GM19452 (cell line): ENCODE results near the gene MAP1B.
A peak's percentile ranks its signal among the peaks of the same experiment; 100 is the strongest.
"Not testable (repeated sequence)": the region's sequence is repeated elsewhere in the genome, so short reads cannot be mapped to it uniquely, and the experiment has no call there.

ENCODE experiments used
- ATAC-seq: cut with Tn5 transposase; IDR thresholded peaks from one replicate; pipeline ENCODE4 v1.9.1; 2021; ENCODE audit not compliant: unreplicated experiment

Gene MAP1B

DNA sequence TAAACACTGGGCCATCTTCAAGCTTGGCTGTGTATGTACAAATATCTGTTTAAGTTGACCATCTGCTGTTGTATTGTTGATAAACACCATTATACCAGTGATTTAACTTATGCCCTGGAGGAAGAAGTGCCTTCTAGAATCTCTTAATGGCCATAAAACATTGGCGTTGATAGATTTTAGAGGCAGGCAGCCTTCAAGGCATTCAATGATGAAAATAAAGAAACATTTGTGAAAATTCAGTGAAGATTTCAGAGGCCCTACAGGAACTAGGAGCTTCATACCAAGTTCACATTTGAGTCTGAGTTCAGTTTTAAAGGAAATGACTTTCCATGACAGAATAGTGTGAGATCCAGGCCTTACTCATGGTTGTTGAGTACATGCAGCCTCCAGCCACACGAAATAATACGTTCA is 52.2 kb downstream of the MAP1B start:
- ATAC-seq = no peak

DNA sequence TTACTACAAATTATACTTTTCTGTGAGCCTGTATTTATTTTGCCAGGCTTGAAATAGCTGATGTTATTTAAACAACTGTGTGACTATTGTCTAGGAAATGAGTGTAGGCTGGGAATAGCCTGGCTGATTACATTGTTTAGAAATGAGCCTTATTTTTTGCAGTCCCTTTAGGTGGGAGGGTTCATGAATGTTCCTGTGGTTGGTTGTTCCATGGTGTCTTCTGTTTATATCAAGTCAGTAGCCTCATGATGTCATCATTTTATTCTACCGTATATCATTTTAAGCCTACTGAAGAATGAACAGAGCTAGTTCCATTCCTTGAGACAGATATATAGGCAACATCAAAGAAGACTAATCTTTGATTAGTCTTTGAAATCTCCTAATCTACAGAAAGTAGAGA is 53.1 kb downstream of the MAP1B start:
- no peak for ATAC-seq

DNA sequence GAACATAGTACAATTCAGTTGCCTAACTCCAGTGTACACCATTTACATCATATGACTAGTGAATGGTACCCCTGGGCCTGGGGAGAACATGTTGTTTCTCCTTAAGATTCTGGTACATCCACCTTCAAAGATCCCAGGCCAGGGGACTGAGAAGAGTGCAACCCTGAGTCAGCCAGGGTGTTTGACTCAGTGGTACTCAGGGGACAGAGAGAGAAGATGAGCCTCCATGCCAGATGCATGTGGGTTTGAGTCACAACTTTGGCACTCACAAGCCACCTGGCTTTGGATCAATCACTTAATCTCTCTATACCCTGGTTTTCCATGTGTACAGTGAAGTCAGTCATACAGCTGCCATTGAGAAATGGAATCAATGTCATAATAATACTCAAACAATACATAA is 53.7 kb downstream of the MAP1B start:
- no peak for ATAC-seq

DNA sequence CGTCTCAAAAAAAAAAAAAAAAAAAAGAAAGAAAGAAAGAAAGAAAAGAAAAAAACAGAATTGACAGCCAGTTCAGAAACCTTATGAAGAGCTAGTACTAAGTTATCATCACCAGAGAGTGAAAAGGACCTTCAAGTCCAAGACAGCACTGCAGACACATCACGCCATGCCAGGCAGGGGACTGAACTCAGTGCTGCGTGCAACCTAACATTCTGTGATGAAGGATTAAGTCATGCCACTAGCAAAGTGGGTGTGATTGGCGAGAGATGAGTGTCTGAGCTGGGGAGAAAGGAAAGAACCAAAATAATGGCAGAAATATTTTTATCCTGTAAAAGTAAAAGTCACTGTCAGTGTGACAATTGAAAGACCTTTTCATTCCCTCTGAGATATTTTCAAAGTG is 54.7 kb downstream of the MAP1B start:
- ATAC-seq = no peak

DNA sequence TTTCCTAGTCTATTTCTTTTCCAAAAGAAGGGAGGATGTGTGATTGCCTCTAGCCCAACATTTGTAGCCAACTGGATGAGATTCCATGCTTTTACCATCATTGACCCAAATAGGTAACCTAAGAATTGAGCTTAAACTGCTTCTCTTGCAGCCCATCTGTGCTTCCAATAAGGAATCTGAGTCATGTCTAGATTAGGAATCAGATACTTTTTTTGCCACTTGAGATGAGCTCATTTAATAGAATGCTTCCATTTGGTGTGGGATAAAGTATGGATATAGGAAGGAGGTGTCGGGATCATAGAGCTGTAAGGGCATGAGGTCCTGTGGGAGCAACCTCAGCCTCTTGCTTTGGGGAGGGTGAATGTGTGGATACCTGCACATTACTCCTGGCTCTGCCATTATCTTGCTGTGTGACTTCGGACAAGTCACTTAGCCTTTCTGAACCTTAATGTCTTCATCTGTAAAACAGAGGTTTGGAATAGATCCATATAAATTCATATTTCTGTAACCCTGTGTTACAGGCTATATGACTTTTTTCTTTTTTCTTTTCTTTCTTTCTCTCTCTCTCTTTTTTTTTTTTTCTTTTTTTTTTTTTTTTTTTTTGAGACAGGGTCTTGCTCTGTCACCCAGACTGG is 56.2 kb downstream of the MAP1B start:
- no peak for ATAC-seq

DNA sequence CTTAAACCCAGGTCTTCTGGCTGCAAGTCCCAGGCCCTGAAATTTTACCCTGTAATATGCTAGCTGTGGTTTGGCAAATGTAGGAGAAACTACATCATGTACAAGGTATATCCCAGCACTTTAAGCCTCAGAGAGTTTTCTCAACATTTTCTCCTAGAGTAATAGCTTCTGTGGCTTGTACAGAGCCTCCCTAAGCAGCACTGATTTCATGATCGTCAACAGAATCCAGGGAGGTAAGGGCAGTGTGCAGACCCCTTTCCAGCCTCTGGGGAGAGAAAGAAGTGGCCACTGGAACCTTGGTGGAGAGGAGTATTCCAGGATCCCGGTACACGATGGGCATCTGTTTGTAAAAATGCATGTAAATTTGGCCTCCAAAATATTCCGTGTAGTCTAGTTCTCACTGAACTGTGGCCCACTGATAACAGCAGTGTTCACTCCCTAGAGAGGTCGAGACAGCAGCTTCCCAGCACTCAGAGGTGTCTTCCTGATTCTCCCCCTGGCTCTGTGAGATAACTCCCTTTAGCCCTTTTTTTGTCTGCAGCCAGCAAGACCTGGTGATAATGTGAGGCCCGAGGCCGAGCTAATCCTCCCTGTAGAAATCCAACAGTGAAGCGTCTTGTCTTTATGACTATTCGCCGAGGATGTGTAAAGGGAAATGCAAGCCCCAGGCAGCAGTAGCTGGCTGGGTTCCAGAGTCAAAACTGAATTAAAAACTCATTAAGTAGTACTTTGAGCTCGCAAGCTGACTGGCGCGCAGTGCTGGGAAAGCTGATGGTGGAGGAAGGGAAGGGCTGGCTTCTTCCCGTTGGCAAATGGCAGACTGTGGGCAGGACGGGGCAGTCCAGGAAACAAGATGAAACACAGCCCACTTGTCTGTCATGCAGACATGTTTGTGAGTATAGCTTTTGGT is 59.0 kb downstream of the MAP1B start:
- ATAC-seq = no peak

DNA sequence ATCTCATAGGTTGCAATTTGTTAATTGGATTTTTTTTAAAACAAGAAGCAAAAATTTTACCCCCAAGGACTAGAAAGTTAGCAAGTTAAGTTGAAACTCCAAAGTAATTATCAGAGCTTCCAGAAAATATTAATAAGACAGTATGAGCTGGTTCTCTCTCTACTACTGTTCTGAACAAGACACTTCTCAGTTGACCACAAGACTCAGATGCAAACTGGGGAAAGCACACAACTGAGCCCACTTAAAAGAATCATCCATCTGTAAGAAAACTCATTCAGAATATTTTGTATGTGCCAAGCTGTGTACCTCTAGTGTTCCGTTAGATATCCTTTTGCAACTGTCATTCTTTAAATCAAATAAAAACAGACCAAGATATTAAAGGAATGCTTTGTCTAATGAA is 60.0 kb downstream of the MAP1B start:
- ATAC-seq = no peak

DNA sequence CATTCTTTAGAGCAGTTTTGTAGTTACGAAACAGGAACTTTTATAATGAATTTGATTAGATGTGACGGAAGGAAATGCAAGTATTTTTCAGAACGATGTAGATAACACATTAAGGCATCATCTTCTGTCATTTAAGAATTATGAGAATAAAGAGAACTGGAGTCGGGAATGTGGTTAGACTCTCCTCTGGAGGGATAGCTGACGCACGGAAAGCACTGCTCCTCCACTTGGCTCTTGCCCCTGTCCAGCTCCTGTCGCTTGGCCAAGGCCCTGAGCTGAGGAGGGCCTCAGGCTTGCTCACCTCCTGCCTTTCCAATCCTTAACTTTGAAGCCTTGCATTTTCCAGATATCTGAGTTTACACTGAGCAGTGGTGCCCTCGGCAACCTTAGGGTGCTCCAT is 60.5 kb downstream of the MAP1B start:
- no peak for ATAC-seq

DNA sequence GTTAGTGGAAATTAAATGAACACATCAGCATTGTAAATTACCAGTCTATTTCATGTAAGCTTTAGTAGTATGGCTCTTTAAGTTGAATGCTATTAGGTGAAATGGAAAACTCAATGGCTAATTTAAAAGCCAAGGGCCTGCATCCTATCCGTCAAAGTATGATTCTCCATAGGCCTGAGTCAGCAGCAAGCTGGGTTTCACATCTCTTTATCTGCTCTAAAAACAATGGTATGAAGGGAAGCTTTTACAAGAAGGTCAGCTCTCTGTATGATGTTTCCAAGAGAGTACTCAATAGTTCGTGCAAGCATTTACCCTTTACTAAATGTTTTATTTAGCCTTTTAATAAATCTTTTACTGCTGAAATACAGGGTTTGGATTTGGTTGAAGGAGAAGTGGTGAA is 62.8 kb downstream of the MAP1B start:
- ATAC-seq = no peak

DNA sequence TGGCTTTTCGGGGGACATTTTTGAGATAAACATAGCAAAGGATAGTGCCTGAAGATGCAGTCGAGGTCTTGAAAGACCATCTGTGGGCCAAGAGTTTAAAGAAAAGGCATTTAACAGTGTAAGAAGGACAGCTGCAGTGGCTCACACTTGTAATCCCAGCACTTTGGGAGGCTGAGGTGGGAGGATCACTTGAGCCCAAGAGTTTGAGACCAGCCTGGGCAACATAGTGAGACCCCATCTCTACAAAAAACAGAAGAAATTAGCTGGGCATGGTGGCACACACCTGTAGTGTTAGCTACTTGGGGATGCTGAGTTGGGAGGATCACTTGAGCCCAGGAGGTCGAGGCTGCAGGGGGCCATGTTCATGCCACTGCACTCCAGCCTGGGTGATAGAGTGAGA is 63.9 kb downstream of the MAP1B start:
- ATAC-seq = not testable (repeated sequence)

DNA sequence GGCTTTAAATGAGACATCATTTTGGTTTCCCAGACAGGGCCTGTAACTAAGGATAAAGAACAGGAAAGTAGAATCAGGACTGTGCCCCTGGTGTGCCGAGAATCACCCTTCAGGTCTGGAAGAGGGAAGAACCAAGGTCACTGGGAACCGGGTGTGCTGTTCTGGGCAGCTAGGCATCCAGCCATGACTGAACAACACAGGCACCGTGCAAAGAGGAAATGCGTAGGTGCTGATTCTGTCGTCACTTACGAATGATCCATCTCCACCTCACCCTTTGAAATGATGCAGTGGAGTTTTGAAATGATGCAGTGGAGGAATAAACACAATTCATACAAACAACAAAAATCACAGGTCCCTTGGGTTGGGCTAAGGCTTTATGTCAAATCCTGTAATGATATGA is 64.4 kb downstream of the MAP1B start:
- no peak for ATAC-seq

DNA sequence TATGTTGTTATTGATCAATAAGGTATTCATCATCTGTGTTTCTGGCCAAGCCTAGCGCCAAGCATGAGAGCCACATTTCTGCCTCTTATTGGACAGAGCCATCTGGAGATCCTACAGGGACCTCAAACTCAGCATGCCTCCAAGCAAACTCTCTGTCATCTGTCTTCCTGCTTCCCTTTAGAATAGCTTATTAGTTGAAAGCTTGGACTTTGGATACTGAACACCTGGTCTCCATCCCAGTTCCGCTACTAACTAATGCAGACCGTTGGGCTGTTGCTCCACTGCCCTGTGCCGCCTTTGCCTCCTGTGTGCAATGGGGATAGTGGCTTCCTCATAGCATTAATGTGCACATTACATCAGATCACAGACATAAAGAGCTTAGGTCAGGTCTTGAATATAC is 65.5 kb downstream of the MAP1B start:
- no peak for ATAC-seq

DNA sequence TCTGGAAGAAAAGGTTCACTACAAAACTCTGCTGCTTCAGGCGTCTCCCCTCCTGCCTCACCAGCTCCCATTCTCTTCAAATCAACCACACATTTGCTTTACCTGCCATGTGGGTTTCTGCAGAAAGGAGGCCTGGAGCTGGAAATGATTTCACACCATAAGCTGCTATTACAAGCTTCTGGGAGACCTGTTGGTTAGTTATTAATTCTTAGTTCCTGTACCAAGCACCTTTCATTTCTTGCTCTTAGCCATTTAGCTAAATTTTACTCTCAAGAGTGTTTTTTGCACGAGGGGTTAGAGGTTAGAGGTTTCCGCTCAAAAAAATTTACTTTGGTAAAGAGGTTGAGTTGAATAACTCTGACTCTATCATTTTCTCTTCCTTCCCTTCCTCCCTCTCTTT is 70.3 kb downstream of the MAP1B start:
- ATAC-seq = peak; percentile 86

DNA sequence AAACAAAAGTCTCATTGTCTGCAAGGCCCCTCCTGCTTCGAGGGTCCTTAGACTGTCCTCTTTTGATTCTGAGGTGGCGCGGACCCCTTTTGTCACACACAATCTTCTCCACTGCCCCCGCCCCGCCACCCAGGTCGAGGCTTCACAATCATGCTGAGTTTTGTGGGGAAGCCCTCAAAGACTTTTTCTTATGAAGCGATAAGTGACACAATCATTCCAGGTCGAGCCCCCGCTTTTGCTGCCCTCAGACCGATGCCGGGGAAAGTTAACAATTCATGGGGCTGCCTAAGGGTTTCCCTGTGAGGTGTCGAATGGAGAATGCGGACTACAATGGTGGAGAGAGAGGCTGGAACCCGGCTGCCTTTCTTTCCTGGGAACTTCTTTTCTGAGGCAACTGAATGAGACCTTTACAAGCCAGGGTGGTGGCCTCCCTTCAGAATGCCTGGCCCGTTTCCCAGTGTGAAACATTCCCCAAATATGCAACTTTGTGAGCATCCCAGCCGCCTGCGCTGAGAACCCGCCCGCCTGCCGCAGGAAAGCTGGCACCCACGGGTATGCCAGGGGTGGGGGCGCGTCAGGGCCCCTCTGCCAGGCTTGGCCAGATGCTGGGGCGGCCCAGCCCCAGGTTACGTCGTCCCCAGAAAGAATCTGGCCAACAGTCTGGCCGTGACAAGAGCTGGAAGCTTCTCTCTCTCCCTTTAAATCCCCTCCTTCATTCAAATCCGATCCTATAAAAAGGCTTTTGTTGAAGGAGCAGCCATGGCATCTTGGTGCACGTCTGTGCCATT is 71.9 kb downstream of the MAP1B start:
- no peak for ATAC-seq

DNA sequence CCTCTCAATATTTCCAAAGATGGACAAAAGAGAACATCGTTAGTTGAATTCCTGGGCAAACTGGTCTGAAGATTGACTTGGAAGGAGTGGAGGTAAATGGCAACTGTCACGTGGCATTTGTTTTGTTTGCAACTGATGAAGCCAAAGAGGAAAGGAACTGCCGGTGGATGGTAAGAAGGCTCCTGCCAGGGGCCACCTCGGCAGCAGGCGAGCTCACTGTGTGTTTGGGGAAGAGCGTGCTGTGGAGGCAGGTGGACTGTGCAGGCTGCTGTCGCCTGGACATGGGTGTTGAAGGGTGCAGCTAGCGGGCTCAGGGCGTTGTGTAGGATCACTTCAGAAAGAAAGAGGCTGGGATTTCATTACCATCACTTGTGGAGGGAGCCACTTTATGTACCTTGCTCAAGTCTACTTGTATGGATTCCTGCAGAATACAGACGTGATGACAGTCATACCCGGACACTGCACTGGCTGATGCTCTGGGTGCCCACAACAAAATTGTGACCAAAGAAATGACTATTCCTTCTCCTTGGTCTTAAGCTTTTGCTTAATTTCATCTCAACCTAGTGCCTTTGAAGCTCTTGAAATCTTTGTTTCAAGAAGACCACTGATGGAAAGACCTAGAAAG is 72.7 kb downstream of the MAP1B start:
- ATAC-seq = no peak

DNA sequence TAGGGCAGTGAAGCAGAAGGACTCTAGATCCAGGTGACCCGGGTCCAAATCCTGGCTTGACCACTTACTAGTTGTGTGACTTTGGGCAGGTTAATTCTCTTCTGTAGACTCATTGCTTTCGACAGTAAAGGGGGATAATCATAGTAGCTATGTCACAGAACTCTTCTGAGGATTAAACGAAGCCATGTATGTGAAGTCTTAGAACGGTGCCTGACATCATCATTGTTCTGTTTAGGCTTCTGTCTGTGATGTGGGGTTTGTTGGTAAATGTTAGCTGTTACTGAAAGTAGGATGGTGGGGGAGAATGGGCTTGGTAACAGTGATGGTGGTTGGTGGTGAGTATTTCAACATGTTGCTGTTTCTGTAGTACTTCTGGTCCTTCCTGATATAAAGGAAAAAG is 73.7 kb downstream of the MAP1B start:
- ATAC-seq = no peak

DNA sequence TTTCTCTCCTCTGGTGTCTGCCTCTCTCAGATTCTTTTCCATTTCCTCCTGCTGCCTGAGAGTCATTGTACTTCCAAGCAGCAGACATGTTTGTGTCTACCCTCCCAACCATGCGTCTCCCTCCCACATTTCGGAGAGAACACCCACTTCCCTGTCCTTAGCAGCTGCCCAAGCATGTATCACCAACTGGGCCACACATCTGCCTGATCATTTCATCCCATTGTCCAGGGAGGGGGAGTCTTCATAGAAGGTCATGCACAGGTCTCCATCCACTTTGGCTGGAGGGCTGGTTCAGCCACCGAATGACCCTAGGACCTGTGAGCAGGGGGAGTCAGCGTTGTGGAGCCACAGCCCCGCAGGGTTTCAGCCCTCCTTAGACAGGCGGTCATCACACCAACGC is 75.4 kb downstream of the MAP1B start:
- no peak for ATAC-seq

DNA sequence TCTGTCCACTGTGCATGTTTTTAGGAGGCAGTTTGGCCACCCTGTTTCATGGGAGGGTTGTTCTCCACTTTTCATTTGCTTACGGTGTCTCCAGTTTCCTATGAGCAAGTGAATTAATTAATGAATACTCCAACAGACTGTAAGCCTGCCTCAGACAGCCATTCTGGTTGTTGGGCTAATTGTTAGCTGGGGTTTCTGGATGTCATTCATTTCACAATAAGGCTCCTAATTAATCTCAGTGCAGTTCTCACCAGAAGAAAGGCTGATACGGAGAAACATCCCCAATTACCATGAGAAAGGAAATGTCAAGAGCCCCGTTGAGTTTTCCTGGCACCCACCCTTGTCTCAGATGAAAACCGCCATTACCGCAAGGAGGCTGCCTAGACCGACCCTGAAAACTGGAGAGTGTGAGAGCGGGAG is 75.8 kb downstream of the MAP1B start:
- no peak for ATAC-seq

DNA sequence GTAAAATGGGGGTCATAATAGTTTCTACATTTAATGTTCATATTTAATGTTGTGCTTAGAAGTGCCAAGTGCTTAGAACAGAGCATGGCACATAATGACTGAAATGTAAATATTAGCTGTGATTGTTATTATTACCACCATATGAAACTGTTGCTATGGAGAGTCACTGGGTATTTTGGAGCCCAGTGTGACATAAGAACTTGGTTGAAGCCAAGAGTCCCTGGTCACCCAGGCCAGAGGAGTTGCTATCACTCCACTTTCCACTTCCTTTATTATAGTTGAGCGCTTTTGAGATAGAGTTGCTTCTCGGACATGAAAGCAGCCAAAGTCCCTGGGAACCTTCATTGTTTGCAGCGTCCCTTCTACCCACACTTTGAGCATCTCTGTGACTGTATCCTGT is 77.1 kb downstream of the MAP1B start:
- ATAC-seq = no peak

DNA sequence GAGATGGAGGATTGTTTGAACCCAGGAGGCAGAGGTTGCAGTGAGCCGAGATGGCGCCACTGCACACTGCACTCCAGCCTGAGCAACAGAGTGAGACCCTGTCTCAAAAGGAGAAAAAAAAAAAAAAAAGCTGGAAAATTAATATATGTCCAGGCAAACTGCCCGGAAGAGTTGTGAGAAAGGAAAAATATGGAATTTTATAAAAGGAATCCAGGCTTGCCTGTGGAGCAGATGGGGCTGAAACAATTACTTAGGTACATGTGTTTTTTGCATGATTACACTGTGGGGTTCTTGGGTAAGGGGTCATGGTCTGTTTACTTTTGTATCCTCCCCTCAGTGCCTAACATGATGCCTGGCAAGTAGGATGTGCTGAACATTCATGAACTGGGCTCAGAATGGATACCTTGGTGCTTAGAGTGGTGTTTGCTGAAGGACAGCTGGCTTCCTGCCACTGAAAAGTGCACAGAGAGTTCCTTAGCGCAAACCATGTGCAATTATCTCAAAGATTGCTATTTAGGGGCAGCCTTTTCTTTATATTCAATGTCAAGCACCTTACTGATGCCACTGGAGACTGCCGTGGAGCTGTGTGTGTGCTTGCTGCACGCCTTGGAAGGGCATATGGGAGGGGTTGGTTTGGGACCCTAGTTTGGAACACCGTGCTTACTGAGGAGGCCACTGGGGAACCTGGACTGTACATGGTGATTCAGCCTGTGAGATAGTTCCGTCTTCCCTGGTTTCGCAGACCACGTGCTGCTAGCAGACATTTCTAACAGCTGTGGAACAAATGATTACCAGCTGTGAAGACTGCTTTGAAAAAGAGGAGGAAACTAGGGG is 78.4 kb downstream of the MAP1B start:
- ATAC-seq = no peak
